Endothelial cell of umbilical vein (primary cell): ENCODE results near the gene GALNT3.

Experiments used
- JUN ChIP-seq: IDR thresholded peaks from 2 replicates; pipeline ENCODE4 v1.6.1; 2011; ENCODE audit warnings: borderline replicate concordance, low read depth; ENCODE audit not compliant: insufficient read length, insufficient read depth
- MAX ChIP-seq: IDR thresholded peaks from 2 replicates; pipeline ENCODE4 v1.6.1; 2011; ENCODE audit not compliant: insufficient read depth, insufficient read length
- MYC ChIP-seq: IDR thresholded peaks from one replicate; pipeline ENCODE4 v1.6.1; 2011; ENCODE audit warnings: mild to moderate bottlenecking, low read depth, low read length
- POLR2A ChIP-seq: IDR thresholded peaks from 2 replicates; pipeline ENCODE4 v1.6.1; 2012; ENCODE audit warnings: low read depth, mild to moderate bottlenecking, control low read depth, low read length
- POLR2AphosphoS5 ChIP-seq: IDR thresholded peaks from 2 replicates; pipeline ENCODE4 v1.6.1; 2012; ENCODE audit warnings: low read depth, mild to moderate bottlenecking, control low read depth, low read length, moderate library complexity; ENCODE audit not compliant: insufficient read depth
- TF ChIP-seq, protein P1 (sequence below), 2 donors: IDR thresholded peaks; 1 replicate in 1 of 2; 2 replicates in 1 of 2; pipeline ENCODE4 v1.5.1; 2011; ENCODE audit warnings: low read length in 2 of 2, mild to moderate bottlenecking in 2 of 2, moderate library complexity in 2 of 2, control low read depth in 1 of 2, inconsistent platforms in 1 of 2, low read depth in 1 of 2; ENCODE audit not compliant: insufficient read depth in 1 of 2; ENCODE audit errors: extremely low read depth in 1 of 2

GRCh38 chr2:165818920-165819319 is 24.9 kb upstream of the GALNT3 start:
- TF ChIP-seq JUN = no peak
- TF ChIP-seq, protein P1, sequence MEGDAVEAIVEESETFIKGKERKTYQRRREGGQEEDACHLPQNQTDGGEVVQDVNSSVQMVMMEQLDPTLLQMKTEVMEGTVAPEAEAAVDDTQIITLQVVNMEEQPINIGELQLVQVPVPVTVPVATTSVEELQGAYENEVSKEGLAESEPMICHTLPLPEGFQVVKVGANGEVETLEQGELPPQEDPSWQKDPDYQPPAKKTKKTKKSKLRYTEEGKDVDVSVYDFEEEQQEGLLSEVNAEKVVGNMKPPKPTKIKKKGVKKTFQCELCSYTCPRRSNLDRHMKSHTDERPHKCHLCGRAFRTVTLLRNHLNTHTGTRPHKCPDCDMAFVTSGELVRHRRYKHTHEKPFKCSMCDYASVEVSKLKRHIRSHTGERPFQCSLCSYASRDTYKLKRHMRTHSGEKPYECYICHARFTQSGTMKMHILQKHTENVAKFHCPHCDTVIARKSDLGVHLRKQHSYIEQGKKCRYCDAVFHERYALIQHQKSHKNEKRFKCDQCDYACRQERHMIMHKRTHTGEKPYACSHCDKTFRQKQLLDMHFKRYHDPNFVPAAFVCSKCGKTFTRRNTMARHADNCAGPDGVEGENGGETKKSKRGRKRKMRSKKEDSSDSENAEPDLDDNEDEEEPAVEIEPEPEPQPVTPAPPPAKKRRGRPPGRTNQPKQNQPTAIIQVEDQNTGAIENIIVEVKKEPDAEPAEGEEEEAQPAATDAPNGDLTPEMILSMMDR (IDR thresholded peaks at IDR 0.05; ENCODE audit: extremely low read depth in 1 of 2, insufficient read depth in 1 of 2, low read depth in 1 of 2, low read length in 2 of 2) = no peak
- TF ChIP-seq POLR2A = no peak
- no peak for TF ChIP-seq POLR2AphosphoS5
- no peak for TF ChIP-seq MYC
- no peak for TF ChIP-seq MAX
